Heart right ventricle (tissue), 16 donors: ENCODE results near the gene SOAT1. TPM values are rescaled to one million over a fixed set of nuclear protein-coding genes. Genes with fewer than 3 reads are reported as not detected.

ENCODE experiments used
- ATAC-seq, 8 donors: fragments of 200-7000 bp; cut with Tn5 transposase; one replicate each; pipeline ENCODE4 v1.9.1; 2020; ENCODE audit warnings: mild to moderate bottlenecking in 8 of 8, moderate library complexity in 8 of 8, moderate number of reproducible peaks in 1 of 8
- DNase-seq, 2 donors: peaks; one replicate each; pipeline ENCODE4 v3.0.0-alpha.2; 2020
- H3K27ac ChIP-seq, 10 donors: fragments of 200-600 bp; sonication (generic) in 2 of 10; one replicate each; pipeline versions ENCODE4 v1.5.0 to v1.8.0; 2020 to 2022; ENCODE audit warnings: mild to moderate bottlenecking in 3 of 10
- H3K27me3 ChIP-seq, 7 donors: fragments of 200-600 bp; one replicate each; pipeline ENCODE4 v1.8.0; 2021 to 2022; ENCODE audit warnings: mild to moderate bottlenecking in 2 of 7
- H3K36me3 ChIP-seq, 9 donors: fragments of 200-600 bp; sonication (generic) in 1 of 9; one replicate each; pipeline versions ENCODE4 v1.5.0 to v1.8.0; 2020 to 2022; ENCODE audit warnings: mild to moderate bottlenecking in 2 of 9
- H3K4me1 ChIP-seq, 9 donors: fragments of 200-600 bp; sonication (generic) in 1 of 9; one replicate each; pipeline versions ENCODE4 v1.5.0 to v1.8.0; 2020 to 2022; ENCODE audit warnings: mild to moderate bottlenecking in 4 of 9
- H3K4me3 ChIP-seq, 10 donors: fragments of 200-600 bp; sonication (generic) in 2 of 10; one replicate each; pipeline versions ENCODE4 v1.5.0 to v1.8.0; 2020 to 2022; ENCODE audit warnings: mild to moderate bottlenecking in 7 of 10, moderate library complexity in 2 of 10
- H3K9me3 ChIP-seq, 11 donors: fragments of 200-600 bp in 10 of 11; sonication (generic) in 2 of 11; one replicate each; pipeline versions ENCODE4 v1.5.0 to v1.8.0; 2013 to 2022; ENCODE audit warnings: mild to moderate bottlenecking in 2 of 11, control low read depth in 1 of 11, moderate library complexity in 1 of 11
- WGBS, 2 donors: extraction: QIAGEN DNeasy Blood & Tissue Kit; methylation state at CpG; one replicate each; pipeline ENCODE4 v1.1.7; 2013; ENCODE audit warnings: inconsistent platforms in 1 of 2; 5-methylcytosine and 5-hydroxymethylcytosine counted together
- intact Hi-C, 10 donors: fragments of 100-400 bp; cut with DNase I; formaldehyde crosslinking; loops; one replicate each; pipeline versions ENCODE4 v1.11.1 to v1.14.2; 2022
- polyA plus RNA-seq, 2 donors: library from polyadenylated mRNA; stranded (reverse); fragments of 200-250 nt; gene quantifications; one replicate each; pipeline ENCODE4 v1.2.3, GENCODE V29; 2013
- total RNA-seq, 10 donors: library from RNA; stranded (reverse); fragmentation: NEBNext Ultra II Directional in 3 of 10; extraction: Animal tissue kit (Norgen Biotek cat#: 25700) in 3 of 10; gene quantifications; one replicate each; pipeline versions ENCODE4 v1.2.1 to v1.2.4, GENCODE V29; 2021 to 2023
- TF ChIP-seq, protein P1 (sequence below), 9 donors: fragments of 200-600 bp; sonication (generic) in 2 of 9; IDR thresholded peaks; one replicate each; pipeline versions ENCODE4 v1.5.0 to v1.8.0; 2021 to 2022; ENCODE audit warnings: antibody characterized with exemption in 9 of 9, mild to moderate bottlenecking in 5 of 9, moderate library complexity in 1 of 9
- donor health status: Arrhythmogenic right ventricular cardiomyopathy.
- donor health status: ischemic (EF 13 %, LVEDD 7.1; RV severe dilation, severe dysfunction).
- donor health status: healthy with polysubstance abuse.
- donor health status: DM: no; HTN: yes; CAD: no.
- donor health status: DM: no; HTN: no; CAD: no.
- donor health status: ischemic (EF 25% LVEDD 6.9; RV normal size, moderate dysfunction).
- donor health status: ischemic (EF 25% LVEDD 5.7; RV mildly dilated, moderate dysfunction).
- donor health status: healthy.
- donor health status: DM: yes; HTN: yes; CAD: no.
- donor health status: Ischemic cardiomyopathy.
- donor health status: ischemic (EF 35%, LVEDD 5.7; RV mildly dilated, moderate dysfunction).
- donor health status: nonischemic (EF 11% LVEDD 7.7; RV severe dilation, severe dysfunction).
- donor health status: DM: yes; HTN: yes; CAD: no.
- donor health status: PGD.
- donor health status: ischemic (EF 29% LVEDD 5.4; RV normal size, mild dysfunction).
- donor health status: nonischemic (EF 23%, LVEDD 6.1; RV moderate dilation, normal function).

SOAT1 gene
- total and polyA plus RNA-seq, 12 donors: 2.6 to 19.4 (median 7.1) TPM

DNA sequence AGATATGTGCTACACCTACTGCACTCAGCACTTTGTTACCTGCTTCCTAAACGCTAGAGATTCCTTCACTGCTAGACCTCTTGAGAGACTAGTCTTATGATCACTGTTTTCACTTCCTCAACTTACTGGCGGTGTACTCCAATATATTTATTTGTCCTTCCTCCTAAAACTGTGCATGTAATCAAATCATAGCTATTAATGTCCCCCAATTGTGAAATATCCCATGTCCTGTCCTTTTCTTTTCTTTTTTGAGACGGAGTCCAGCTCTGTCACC lies 3.4 kb downstream of the SOAT1 start:
- DNase-seq: no peak
- H3K27me3 ChIP-seq: no peaks in the 10 kb centered on the region
- TF ChIP-seq, protein P1, sequence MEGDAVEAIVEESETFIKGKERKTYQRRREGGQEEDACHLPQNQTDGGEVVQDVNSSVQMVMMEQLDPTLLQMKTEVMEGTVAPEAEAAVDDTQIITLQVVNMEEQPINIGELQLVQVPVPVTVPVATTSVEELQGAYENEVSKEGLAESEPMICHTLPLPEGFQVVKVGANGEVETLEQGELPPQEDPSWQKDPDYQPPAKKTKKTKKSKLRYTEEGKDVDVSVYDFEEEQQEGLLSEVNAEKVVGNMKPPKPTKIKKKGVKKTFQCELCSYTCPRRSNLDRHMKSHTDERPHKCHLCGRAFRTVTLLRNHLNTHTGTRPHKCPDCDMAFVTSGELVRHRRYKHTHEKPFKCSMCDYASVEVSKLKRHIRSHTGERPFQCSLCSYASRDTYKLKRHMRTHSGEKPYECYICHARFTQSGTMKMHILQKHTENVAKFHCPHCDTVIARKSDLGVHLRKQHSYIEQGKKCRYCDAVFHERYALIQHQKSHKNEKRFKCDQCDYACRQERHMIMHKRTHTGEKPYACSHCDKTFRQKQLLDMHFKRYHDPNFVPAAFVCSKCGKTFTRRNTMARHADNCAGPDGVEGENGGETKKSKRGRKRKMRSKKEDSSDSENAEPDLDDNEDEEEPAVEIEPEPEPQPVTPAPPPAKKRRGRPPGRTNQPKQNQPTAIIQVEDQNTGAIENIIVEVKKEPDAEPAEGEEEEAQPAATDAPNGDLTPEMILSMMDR (IDR thresholded peaks at IDR 0.05): no peak
- no peaks in the 10 kb centered on the region for H3K9me3 ChIP-seq
- 87 to 94% methylated on average over 3 of the region's 3 CpGs for WGBS, 2 donors
- H3K36me3 ChIP-seq: peaks cover 0 to 5% (median 0%) of the 10 kb centered on the region in 9 donors
- intact Hi-C loops: loop anchor here in 5 of 10 donors (10.0 kb wide), 3 partner anchors 68 to 212 kb away; partner anchors contain the start of genes AXDND1 (in 3 of the 5) and TOR3A (in 1 of the 5)
- H3K4me3 ChIP-seq: no peak overlapping the region
- peak overlapping the region in 1 of 10 donors; percentile 16 for H3K27ac ChIP-seq
- peaks cover 0 to 69% (median 20%) of the 10 kb centered on the region in 9 donors for H3K4me1 ChIP-seq
- ATAC-seq: no peak

DNA sequence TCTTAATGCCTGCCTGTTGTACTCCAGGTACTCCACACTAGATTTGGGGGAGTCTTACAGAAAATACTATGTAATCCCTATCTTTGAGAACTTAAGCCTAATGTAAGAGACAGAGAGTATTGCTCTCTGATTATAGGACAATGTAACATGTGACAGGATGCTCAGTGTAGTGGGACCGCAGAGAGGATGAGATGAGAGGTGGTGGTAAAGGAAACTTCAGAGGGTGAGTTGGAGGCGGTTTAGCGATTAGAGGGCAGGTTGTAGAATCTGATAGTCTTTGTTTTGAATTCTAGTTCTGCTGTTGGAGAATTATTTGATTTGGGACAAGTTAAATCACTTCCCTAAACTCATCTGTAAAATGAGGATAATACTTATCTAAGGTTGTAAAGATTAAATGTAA lies 5.4 kb downstream of the SOAT1 start:
- TF ChIP-seq, protein P1 (IDR thresholded peaks at IDR 0.05): no peak
- DNase-seq: no peak
- no peaks in the 10 kb centered on the region for H3K27me3 ChIP-seq
- WGBS, 2 donors: 82 to 85% methylated on average over 3 of the region's 3 CpGs
- no peak for ATAC-seq
- H3K27ac ChIP-seq: no peak overlapping the region
- peaks cover 0 to 60% (median 15%) of the 10 kb centered on the region in 9 donors for H3K4me1 ChIP-seq
- H3K4me3 ChIP-seq: no peak overlapping the region
- peaks cover 0 to 21% (median 5%) of the 10 kb centered on the region in 9 donors for H3K36me3 ChIP-seq
- intact Hi-C loops: loop anchor here in 5 of 10 donors (10.0 kb wide), 3 partner anchors 66 to 214 kb away; partner anchors contain the start of genes AXDND1 (in 3 of the 5) and TOR3A (in 1 of the 5)
- no peaks in the 10 kb centered on the region for H3K9me3 ChIP-seq

DNA sequence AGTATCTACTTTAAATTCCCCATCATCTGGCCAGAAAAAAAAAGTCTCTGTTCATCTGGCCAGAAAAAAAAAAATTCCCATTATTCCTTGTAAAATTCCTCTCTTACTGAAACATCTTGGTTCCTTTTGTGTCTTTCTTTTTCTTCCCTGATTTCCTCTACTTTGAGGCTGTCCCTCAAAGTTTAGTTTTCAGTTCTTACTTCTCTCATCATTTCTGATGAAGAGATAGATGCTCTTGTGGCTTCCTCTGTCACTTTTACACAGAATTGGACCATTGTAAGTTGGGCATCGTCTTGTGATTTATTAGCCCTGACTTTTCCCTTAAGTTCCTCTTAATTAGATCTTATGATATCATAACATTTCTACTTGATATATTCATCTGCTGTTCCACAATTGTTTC lies 6.5 kb downstream of the SOAT1 start:
- Histone ChIP-seq H3K27ac (no peak overlapping the region), H3K4me3 (no peak overlapping the region), H3K9me3 (no peaks in the 10 kb centered on the region), H3K27me3 (no peaks in the 10 kb centered on the region), H3K36me3 (peaks cover 0 to 32% (median 5%) of the 10 kb centered on the region in 9 donors), H3K4me1 (peaks cover 0 to 52% (median 5%) of the 10 kb centered on the region in 9 donors)
- no peak for ATAC-seq
- WGBS, 2 donors: 76 to 91% methylated on average over 1 of the region's 1 CpG
- intact Hi-C loops: no loop called here
- TF ChIP-seq, protein P1 (IDR thresholded peaks at IDR 0.05): no peak
- no peak for DNase-seq

DNA sequence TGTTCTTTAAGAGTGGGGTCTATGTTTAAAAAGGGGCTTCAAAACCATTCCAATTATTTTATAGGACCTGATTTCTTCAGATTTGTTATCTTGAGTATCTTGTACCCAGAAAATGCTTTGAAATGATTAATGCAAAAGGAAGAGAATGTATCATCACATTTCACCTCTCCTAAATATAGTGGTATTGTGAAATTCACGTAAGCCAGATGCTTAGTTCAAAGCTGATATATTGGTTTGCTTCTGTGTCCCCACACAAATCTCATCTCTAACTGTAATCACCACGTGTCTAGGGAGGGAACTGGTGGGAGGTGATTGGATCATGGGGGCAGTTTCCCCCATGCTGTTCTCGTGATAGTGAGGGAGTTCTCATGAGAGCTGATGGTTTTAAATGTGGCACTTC lies 8.5 kb downstream of the SOAT1 start:
- ATAC-seq (no peak), DNase-seq (no peak)
- Histone ChIP-seq H3K4me3 (no peak overlapping the region), H3K4me1 (peaks cover 0 to 34% (median 0%) of the 10 kb centered on the region in 9 donors), H3K27me3 (no peaks in the 10 kb centered on the region), H3K27ac (no peak overlapping the region), H3K36me3 (peaks cover 0 to 46% (median 4%) of the 10 kb centered on the region in 9 donors), H3K9me3 (no peaks in the 10 kb centered on the region)
- 76% methylated on average over 3 of the region's 3 CpGs for WGBS, 2 donors
- TF ChIP-seq, protein P1 (IDR thresholded peaks at IDR 0.05): no peak
- intact Hi-C loops: no loop called here
